GM19240 (cell line): ENCODE measurements around the gene POLE.

Source experiments
- DNase-seq: peaks from one replicate; pipeline ENCODE4 v3.0.0; 2011; ENCODE audit warnings: low spot score; ENCODE audit not compliant: insufficient read length

Gene POLE

DNA sequence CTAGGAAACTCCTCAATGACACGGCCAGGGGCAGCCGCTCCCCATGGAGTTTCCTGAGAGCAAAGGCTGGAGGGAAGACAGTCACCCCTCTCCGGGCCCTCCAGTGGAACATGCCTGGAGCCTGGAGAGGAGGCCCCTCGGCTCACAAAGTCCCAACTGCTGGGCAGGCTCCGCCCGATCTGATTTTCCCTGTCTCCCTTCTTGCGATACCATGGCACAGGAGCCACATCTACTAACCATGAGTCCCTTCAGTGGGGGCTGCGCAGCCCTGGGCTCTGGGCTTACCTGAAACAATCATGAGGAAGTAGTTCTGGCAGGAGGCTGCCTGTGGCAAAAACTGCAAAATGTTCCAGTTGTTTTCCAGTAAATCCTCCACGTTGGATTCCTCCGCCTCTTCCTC, 53.2 kb downstream of the POLE start:
- DNase-seq = no peak

GRCh38 chr12:132633398-132633797, 53.7 kb downstream of the POLE start:
- DNase-seq = no peak

DNA sequence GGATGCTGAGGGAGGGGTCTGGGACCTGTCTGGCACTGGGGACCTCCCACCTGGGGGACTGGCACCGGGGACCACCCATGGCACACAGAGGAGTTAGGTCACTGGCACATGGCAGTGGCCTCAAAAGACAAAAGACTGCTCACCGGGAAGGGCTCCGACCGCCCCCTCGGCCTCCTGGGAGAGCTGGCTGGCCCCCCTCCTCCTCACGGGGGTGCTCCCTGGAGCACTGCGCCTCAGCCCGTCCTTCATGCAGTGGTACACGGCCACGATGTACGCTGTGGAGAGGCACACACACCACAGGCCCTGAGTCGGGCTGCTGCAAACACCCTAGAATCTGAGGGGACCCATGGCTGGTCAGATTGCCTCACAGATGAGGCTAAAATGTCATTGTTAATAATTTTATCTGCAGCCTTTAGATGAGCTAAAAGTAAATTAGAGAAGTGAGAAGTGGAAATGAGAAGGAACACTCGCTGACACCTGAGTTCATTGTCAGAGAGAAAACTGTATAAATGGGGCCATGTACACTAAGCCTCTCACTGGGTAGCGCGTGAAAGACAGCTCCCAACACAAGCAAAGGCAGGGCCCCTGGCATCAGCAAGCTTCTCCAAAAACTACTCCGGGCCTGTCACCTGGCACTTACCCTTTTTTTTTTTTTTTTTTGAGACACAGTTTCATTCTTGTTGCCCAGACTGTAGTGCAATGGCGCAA, 54.5 kb downstream of the POLE start:
- no peak for DNase-seq

DNA sequence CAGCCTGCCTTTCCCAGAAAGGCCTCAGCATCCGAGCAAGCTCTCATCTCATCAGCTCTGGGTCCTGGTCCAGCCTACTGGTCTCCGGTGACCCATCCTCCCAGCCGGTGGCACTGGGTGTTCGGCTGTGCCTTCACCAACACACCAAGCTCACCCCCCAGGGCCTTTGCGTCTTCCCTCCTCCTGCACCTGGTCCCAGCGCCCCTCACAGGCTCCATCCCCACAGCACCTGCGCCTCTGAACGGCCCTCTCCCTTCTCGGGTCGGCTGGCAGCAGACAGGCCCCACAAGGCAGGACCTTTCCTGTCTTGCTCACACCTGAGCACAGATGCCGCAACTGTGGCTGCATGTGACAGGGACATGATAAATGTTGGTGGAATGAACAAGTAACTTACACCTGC, 55.5 kb downstream of the POLE start:
- DNase-seq = no peak

DNA sequence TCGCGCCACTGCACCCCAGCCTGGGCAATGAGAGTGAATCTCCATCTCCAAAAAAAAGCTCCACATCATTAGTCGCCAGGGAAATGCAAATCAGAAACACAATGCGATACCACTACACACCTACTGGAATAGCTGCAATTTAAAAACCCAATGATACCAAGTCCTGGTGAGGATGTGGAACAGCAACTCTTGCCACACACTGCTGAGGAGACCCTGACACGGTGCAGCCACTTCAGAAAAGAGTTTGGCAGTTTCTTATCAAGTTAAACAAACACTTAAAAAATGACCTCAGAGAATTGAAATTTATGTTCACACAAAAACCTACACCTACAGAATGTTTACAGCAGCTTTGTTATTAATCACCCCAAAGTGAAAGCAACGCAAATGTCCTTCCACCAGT, 56.5 kb downstream of the POLE start:
- no peak for DNase-seq

DNA sequence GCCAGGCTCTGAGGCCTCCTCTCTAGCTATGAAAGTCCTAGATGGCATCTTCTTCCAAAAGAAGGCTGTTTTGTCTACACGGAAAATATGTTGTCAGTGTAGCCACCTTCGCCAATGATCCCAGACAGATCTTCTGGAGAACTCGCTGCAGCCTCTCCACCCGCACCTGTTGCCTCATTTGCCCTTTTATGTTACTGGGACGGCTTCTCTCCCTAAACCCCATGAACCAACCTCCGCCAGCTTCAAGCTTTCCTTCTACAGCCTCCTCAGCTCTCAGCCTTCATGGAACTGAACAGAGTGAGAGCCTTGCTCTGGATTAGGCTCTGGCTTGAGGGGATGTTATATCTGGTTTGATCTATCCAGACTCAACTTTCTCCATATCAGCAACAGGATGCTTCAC, 57.8 kb downstream of the POLE start:
- DNase-seq = no peak

- DNase-seq = no peak
Measured at GRCh38 chr12:132625731-132626430, 61.3 kb downstream of the POLE start.

- DNase-seq = no peak
Measured at GRCh38 chr12:132624910-132625630, 62.1 kb downstream of the POLE start.

DNA sequence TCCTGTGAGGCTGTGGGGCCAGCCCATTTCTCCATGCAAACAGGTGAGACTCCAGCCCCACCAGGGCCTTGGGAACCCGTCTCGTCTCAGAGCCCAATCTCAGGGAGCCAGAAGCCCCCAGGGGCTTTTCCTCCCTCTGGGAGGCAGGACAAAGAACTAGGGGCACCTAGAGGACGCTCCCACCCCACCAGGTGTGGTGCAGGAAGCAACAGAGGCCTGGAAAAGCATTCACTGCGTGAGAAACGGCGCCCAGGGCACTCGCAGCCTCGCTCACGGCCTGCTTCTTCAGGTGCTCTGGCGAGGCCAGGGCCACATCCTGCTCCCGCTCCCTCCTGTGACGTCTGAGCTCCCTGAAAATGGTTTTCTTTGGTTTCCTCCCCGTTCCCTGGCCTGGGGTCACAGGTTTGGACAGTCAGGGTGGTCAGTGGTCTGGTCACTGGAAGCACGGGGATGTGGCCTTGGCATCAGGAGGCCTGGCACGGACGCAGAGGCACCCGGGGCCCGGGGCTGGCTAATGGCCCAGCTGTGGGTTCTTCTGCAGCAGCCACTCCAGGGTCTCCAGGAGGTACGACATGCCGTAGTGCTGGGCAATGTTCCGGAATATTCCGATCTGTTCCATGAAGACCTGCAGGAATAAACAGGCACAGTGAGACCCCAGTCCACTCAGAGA, 62.8 kb downstream of the POLE start:
- no peak for DNase-seq

DNA sequence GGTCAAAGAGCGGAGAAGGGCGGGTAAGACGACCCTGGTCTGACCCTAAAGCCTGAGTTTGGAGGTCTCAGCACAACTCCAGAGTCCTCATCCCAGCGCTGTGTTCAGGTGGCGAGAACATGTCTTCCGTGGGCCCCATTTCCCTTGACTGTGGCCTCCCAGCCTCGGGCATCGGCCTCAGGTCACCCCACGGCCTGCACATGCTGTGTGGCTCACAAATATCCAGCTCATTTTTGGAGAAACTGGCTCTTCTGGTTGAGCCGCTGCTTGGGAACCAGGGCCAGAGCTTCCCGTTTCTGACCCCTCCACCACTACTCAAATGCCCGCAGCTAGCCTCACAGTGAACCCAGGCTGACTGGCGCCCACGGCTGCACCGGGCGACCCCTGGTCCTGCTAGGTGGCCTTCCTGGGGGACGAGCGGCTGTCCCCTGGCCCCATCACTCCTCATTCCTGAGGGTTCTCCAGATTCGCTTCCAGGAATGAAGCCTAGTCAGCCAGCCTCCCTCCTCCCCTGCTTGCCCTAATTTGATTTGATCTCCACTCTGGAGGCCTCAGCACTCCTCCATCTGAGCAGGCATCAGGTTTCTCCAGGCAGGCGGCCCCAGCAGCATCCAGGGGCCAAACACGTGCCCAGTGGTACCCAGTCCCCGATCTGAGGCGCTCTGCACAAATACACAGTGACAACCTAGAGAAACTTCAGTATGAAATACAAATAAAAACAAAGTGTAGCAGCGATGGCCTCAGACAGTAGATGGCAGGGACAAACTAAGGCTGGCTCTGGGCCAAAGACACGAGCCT, 63.9 kb downstream of the POLE start:
- DNase-seq = no peak

DNA sequence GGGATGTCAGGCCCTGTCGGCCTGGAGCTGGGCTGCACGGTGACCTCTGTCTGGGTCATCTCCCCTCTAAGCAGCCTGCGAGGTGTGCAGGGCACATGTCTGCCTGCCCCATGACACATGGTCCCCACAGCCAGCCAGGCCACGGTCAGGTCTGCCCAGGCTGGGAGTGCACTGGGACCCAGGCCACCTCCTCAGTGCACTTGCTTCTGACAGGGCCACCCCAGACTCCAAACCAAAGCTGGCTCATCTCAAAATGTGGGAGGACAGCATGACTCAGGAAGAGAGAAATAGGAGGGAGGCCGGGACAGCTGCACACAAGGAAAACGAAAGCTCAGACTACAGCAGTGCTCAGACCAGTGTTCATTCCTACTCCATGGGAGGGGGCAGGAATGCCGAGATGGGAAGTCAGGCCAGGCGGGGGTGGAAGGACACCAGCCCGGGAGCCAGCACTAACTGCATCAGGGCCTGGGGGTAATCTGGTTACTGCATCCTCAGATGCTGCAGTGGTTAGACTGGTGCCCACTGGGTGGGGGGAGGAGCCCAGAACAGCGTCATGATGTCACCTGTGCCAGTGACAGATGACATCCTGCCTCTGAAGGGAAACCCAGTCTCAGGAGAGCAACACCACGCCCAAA, 64.6 kb downstream of the POLE start:
- no peak for DNase-seq

DNA sequence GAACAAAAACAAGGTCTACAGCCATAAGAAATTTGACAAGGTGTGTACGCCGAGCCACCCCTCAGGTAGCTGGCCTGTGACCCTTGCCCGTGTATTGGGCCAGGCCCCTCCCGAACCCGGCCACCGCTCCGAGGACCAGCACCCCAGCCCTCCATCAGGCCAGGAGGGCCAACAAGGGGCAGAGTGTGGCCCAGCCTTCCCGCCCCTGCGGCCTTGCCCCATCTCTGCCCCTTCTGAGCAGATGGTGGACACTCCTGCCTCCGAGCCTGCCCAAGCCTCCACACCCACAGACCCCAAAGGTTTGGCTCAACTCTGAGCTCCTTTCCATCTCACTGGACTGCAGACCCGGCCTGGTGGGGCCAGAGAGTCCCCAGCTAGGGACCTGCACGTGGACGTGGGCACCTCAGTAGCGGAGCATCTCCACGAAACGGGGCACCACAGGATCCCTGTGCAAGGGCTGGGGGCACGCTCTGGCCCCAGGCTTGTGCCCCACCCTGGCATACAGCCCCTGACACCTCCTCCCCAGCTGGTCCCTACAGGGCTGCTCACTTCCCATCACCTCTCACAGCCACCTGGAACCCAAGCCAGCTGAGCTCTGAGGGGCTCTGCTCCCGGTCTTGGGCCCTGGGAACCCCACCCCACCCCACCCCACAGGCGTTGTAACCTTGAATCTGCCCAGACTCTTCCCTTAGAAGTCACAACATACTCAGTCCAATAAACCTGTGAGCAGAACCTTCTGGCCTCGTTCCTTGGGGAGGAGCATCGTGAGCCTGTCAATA, 65.3 kb downstream of the POLE start:
- no peak for DNase-seq

DNA sequence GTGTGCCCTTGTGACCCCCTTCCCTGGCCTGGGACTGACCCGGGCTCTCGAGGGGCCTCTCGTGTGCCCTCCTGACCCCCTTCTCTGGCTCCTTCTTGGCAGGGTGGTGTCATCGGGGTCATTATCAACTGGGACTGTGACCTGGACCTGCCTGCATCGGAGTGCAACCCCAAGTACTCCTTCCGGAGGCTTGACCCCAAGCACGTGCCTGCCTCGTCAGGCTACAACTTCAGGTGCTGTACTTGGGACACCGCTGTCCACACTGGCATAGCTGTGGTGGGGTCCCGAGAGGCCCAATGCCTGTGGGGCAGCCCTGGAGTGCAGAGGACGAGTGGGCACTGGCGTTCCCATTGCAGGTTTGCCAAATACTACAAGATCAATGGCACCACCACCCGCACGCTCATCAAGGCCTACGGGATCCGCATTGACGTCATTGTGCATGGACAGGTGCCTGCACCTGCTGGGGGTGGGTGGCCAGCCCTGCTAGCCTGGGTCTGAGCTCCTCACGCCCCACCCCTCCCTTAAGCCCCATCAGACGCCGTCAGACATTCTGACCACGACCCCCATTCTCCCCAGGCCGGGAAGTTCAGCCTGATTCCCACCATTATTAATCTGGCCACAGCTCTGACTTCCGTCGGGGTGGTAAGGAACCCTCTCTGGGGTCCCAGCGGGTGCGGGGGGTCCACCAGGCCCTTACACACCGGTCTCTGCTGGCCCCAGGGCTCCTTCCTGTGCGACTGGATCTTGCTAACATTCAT, 66.1 kb downstream of the POLE start:
- DNase-seq = no peak

GRCh38 chr12:132620113-132620898, 66.8 kb downstream of the POLE start:
- no peak for DNase-seq

GRCh38 chr12:132619386-132620112, 67.6 kb downstream of the POLE start:
- DNase-seq = no peak

- DNase-seq = no peak
Measured at GRCh38 chr12:132619071-132619385, 68.1 kb downstream of the POLE start.

- no peak for DNase-seq
Measured at GRCh38 chr12:132618683-132619043, 68.5 kb downstream of the POLE start, which contains the start of gene P2RX2. Gene P2RX2 (plus strand): TSS chr12:132618776. CDS start chr12:132618817, 41 bp downstream.
